T-helper 1 cell treated with Interleukin-12 subunit alpha and Interleukin-12 subunit beta and Interleukin-4 antibody, amounts not matched to agents 30 ng/mL and 1 ng/mL, for 36 hours (primary cell): ENCODE data around the gene PRSS2. TPM values are rescaled to one million over a fixed set of nuclear protein-coding genes. Genes with fewer than 3 reads are reported as not detected.

ENCODE experiments used
- intact Hi-C: fragments of 100-400 bp; cut with micrococcal nuclease; formaldehyde crosslinking; loops from one replicate; pipeline ENCODE4 v1.15.1; 2024
- total RNA-seq: library from RNA; stranded (reverse); gene quantifications from 2 replicates; pipeline ENCODE4 v1.2.3, GENCODE V29; 2022

Gene PRSS2
- total RNA-seq, 1 donor from 2014 or later, result not detected

- intact Hi-C loops, result no loop called here
Measured at GRCh38 chr7:142817506-142817905, 46.7 kb downstream of the PRSS2 start.

- intact Hi-C loops, result no loop called here
Measured at GRCh38 chr7:142819530-142819929, 48.8 kb downstream of the PRSS2 start.

GRCh38 chr7:142822714-142823113 is 51.9 kb downstream of the PRSS2 start:
- intact Hi-C loops, result no loop called here

Other genes with a start within 250 kb of the PRSS2 start
- not detected in 2 replicates for gene PRSS1, start 21.5 kb upstream of the PRSS2 start, total RNA-seq
- 6.4 and 7.8 TPM in 2 replicates for gene EPHB6, start 84.1 kb downstream of the PRSS2 start, total RNA-seq
- not detected in 2 replicates for gene TRPV6, start 114.8 kb downstream of the PRSS2 start, total RNA-seq
- gene TRPV5, start 162.8 kb downstream of the PRSS2 start, total RNA-seq, result 0.10 TPM in 1 of 2 replicates, not detected in the other
- gene LLCFC1, start 168.5 kb downstream of the PRSS2 start, total RNA-seq, result not detected in 2 replicates
- gene KEL, start 191.4 kb downstream of the PRSS2 start, total RNA-seq, result 0.51 and 0.76 TPM in 2 replicates